Activated naive CD4-positive, alpha-beta T cell treated with anti-CD3 and anti-CD28 coated beads, Interleukin-2, amount 50 U/mL, for 24 hours (primary cell): Measurements from ENCODE around the gene KLHL6.
A peak's percentile ranks its signal among the peaks of the same experiment; 100 is the strongest.
"Not testable (repeated sequence)": the region's sequence is repeated elsewhere in the genome, so short reads cannot be mapped to it uniquely, and the experiment has no call there.

Source experiments
- H3K27ac Mint-ChIP-seq: one replicate; pipeline ENCODE4 v1.8.0; 2021; ENCODE audit warnings: mild to moderate bottlenecking, mixed read lengths
- H3K27me3 Mint-ChIP-seq: one replicate; pipeline ENCODE4 v1.8.0; 2021; ENCODE audit warnings: mixed read lengths
- H3K36me3 Mint-ChIP-seq: one replicate; pipeline ENCODE4 v1.8.0; 2021; ENCODE audit warnings: mixed read lengths
- H3K4me1 Mint-ChIP-seq: one replicate; pipeline ENCODE4 v1.8.0; 2021; ENCODE audit warnings: mixed read lengths
- H3K4me3 Mint-ChIP-seq: one replicate; pipeline ENCODE4 v1.8.0; 2021; ENCODE audit warnings: mild to moderate bottlenecking, mixed read lengths
- H3K9me3 Mint-ChIP-seq: one replicate; pipeline ENCODE4 v1.8.0; 2021; ENCODE audit warnings: mixed read lengths

The KLHL6 gene

GRCh38 chr3:183447206-183448001, 108.1 kb downstream of the KLHL6 start:
- no peaks in the 10 kb centered on the region for H3K27me3 Mint-ChIP-seq
- H3K27ac Mint-ChIP-seq: peak overlapping the region; percentile 68
- peaks cover 14% of the 10 kb centered on the region for H3K9me3 Mint-ChIP-seq
- H3K4me3 Mint-ChIP-seq: peak overlapping the region; percentile 95
- H3K36me3 Mint-ChIP-seq: peaks cover 9% of the 10 kb centered on the region
- H3K4me1 Mint-ChIP-seq: peaks cover 20% of the 10 kb centered on the region

- peak overlapping the region; percentile 95 for H3K4me3 Mint-ChIP-seq
- H3K36me3 Mint-ChIP-seq: peaks cover 6% of the 10 kb centered on the region
- peaks cover 20% of the 10 kb centered on the region for H3K4me1 Mint-ChIP-seq
- peaks cover 15% of the 10 kb centered on the region for H3K9me3 Mint-ChIP-seq
- no peaks in the 10 kb centered on the region for H3K27me3 Mint-ChIP-seq
- H3K27ac Mint-ChIP-seq: no peak overlapping the region
These were observed 108.7 kb downstream of the KLHL6 start for GRCh38 chr3:183446838-183447205.

- Mint-ChIP-seq H3K9me3 (peaks cover 19% of the 10 kb centered on the region), H3K4me3 (no peak overlapping the region), H3K4me1 (peaks cover 20% of the 10 kb centered on the region), H3K36me3 (peaks cover 6% of the 10 kb centered on the region), H3K27me3 (no peaks in the 10 kb centered on the region), H3K27ac (no peak overlapping the region)
These were observed 110.8 kb downstream of the KLHL6 start for GRCh38 chr3:183444748-183445147.

- Mint-ChIP-seq H3K27me3 (no peaks in the 10 kb centered on the region), H3K36me3 (peaks cover 6% of the 10 kb centered on the region), H3K4me3 (no peak overlapping the region), H3K9me3 (peaks cover 19% of the 10 kb centered on the region), H3K4me1 (peaks cover 16% of the 10 kb centered on the region), H3K27ac (no peak overlapping the region)
These were observed 111.8 kb downstream of the KLHL6 start for GRCh38 chr3:183443395-183444385.

GRCh38 chr3:183442994-183443393, 112.5 kb downstream of the KLHL6 start:
- Mint-ChIP-seq H3K27me3 (no peaks in the 10 kb centered on the region), H3K4me3 (no peak overlapping the region)

GRCh38 chr3:183440521-183440920, 115.0 kb downstream of the KLHL6 start:
- H3K27me3 Mint-ChIP-seq, H3K4me1 Mint-ChIP-seq, H3K4me3 Mint-ChIP-seq, H3K27ac Mint-ChIP-seq, H3K36me3 Mint-ChIP-seq: not testable (repeated sequence)
- H3K9me3 Mint-ChIP-seq: peaks cover 19% of the 10 kb centered on the region

More at GRCh38 chr3:183442994-183443393, 112.5 kb downstream of the KLHL6 start:
- H3K36me3 Mint-ChIP-seq: peaks cover 6% of the 10 kb centered on the region
- no peak overlapping the region for H3K27ac Mint-ChIP-seq
- peaks cover 9% of the 10 kb centered on the region for H3K4me1 Mint-ChIP-seq
- peaks cover 19% of the 10 kb centered on the region for H3K9me3 Mint-ChIP-seq

GRCh38 chr3:183439515-183439914, 116.0 kb downstream of the KLHL6 start:
- Mint-ChIP-seq H3K9me3 (peaks cover 19% of the 10 kb centered on the region), H3K4me1 (no peaks in the 10 kb centered on the region), H3K36me3 (peaks cover 6% of the 10 kb centered on the region), H3K27ac (no peak overlapping the region), H3K27me3 (no peaks in the 10 kb centered on the region), H3K4me3 (no peak overlapping the region)

- no peak overlapping the region for H3K4me3 Mint-ChIP-seq
- peaks cover 18% of the 10 kb centered on the region for H3K9me3 Mint-ChIP-seq
- H3K4me1 Mint-ChIP-seq: no peaks in the 10 kb centered on the region
- H3K27ac Mint-ChIP-seq: no peak overlapping the region
- peaks cover 6% of the 10 kb centered on the region for H3K36me3 Mint-ChIP-seq
- no peaks in the 10 kb centered on the region for H3K27me3 Mint-ChIP-seq
These were observed 116.8 kb downstream of the KLHL6 start for GRCh38 chr3:183438735-183439134.

- H3K9me3 Mint-ChIP-seq: peaks cover 10% of the 10 kb centered on the region
- no peaks in the 10 kb centered on the region for H3K36me3 Mint-ChIP-seq
- H3K27me3 Mint-ChIP-seq: no peaks in the 10 kb centered on the region
- no peaks in the 10 kb centered on the region for H3K4me1 Mint-ChIP-seq
- no peak overlapping the region for H3K4me3 Mint-ChIP-seq
- no peak overlapping the region for H3K27ac Mint-ChIP-seq
These were observed 117.6 kb downstream of the KLHL6 start for GRCh38 chr3:183437666-183438564.
